H9 (cell line): Measurements from ENCODE around the gene PPP5C. TPM values are rescaled to one million over a fixed set of nuclear protein-coding genes. Genes with fewer than 3 reads are reported as not detected.

Source experiments
- DNase-seq: peaks from one replicate; pipeline ENCODE4 v3.0.0-alpha.2; 2017
- H2AFZ ChIP-seq: one replicate; pipeline ENCODE4 v1.6.1; 2013; ENCODE audit warnings: mild to moderate bottlenecking, low read length, control low read depth, moderate library complexity
- H2AK5ac ChIP-seq: 2 replicates; pipeline ENCODE4 v1.6.1; 2013; ENCODE audit warnings: low read length, control low read depth, mixed read lengths; ENCODE audit not compliant: insufficient read length
- H2BK120ac ChIP-seq: one replicate; pipeline ENCODE4 v1.6.1; 2013; ENCODE audit warnings: low read depth, mild to moderate bottlenecking, low read length, control low read depth, inconsistent platforms; ENCODE audit not compliant: poor library complexity, severe bottlenecking
- H2BK12ac ChIP-seq: 2 replicates; pipeline ENCODE4 v1.6.1; 2013; ENCODE audit warnings: low read length, control low read depth, mixed read lengths, low read depth; ENCODE audit not compliant: insufficient read length
- H2BK15ac ChIP-seq: 2 replicates; pipeline ENCODE4 v1.6.1; 2013; ENCODE audit warnings: low read depth, low read length, control low read depth
- H2BK20ac ChIP-seq: one replicate; pipeline ENCODE4 v1.6.1; 2013; ENCODE audit warnings: low read depth, mild to moderate bottlenecking, low read length, control low read depth, inconsistent platforms; ENCODE audit not compliant: poor library complexity, severe bottlenecking
- H2BK5ac ChIP-seq: 2 replicates; pipeline ENCODE4 v1.6.1; 2013; ENCODE audit warnings: low read length, control low read depth, mixed read lengths; ENCODE audit not compliant: insufficient read length
- H3K14ac ChIP-seq: 2 replicates; pipeline ENCODE4 v1.6.1; 2013; ENCODE audit warnings: low read length, control low read depth; ENCODE audit not compliant: insufficient read depth
- H3K18ac ChIP-seq: 2 replicates; pipeline ENCODE4 v1.6.1; 2013; ENCODE audit warnings: low read depth, mild to moderate bottlenecking, mixed read lengths, low read length, control low read depth; ENCODE audit not compliant: insufficient read length
- H3K23ac ChIP-seq: 2 replicates; pipeline ENCODE4 v1.6.1; 2013; ENCODE audit warnings: low read length, control low read depth, mixed read lengths, low read depth; ENCODE audit not compliant: insufficient read length
- H3K23me2 ChIP-seq: 2 replicates; pipeline ENCODE4 v1.6.1; 2013; ENCODE audit warnings: low read depth, mild to moderate bottlenecking, mixed read lengths, low read length, control low read depth; ENCODE audit not compliant: insufficient read length, poor library complexity, severe bottlenecking
- H3K27ac ChIP-seq: 2 replicates; pipeline ENCODE4 v1.5.1; 2013; ENCODE audit warnings: low read length, control low read depth, mixed read lengths, low read depth; ENCODE audit not compliant: insufficient read length
- H3K27me3 ChIP-seq: 2 replicates; pipeline ENCODE4 v1.6.1; 2013; ENCODE audit warnings: low read length, control low read depth, inconsistent platforms; ENCODE audit not compliant: insufficient read depth
- H3K4ac ChIP-seq: 2 replicates; pipeline ENCODE4 v1.6.1; 2013; ENCODE audit warnings: low read depth, mild to moderate bottlenecking, control low read depth, inconsistent platforms, low read length, moderate library complexity
- H3K4me1 ChIP-seq: 2 replicates; pipeline ENCODE4 v1.6.1; 2013; ENCODE audit warnings: low read length, control low read depth, inconsistent platforms; ENCODE audit not compliant: insufficient read depth
- H3K4me2 ChIP-seq: 2 replicates; pipeline ENCODE4 v1.6.1; 2013; ENCODE audit warnings: low read length, control low read depth, mixed read lengths; ENCODE audit not compliant: insufficient read length, insufficient read depth
- H3K56ac ChIP-seq: 2 replicates; pipeline ENCODE4 v1.6.1; 2013; ENCODE audit warnings: low read depth, mild to moderate bottlenecking, mixed read lengths, low read length, control low read depth; ENCODE audit not compliant: insufficient read length
- H3K79me1 ChIP-seq: 2 replicates; pipeline ENCODE4 v1.6.1; 2013; ENCODE audit warnings: low read depth, mild to moderate bottlenecking, moderate library complexity, low read length, control low read depth, inconsistent platforms; ENCODE audit not compliant: insufficient read depth, poor library complexity, severe bottlenecking
- H3K79me2 ChIP-seq: 2 replicates; pipeline ENCODE4 v1.6.1; 2013; ENCODE audit warnings: low read length, control low read depth, inconsistent platforms; ENCODE audit not compliant: insufficient read depth
- H3K9ac ChIP-seq: 2 replicates; pipeline ENCODE4 v1.6.1; 2013; ENCODE audit warnings: low read length, control low read depth, mixed read lengths; ENCODE audit not compliant: insufficient read length; ENCODE audit errors: extremely low read depth
- H3K9me3 ChIP-seq: one replicate; pipeline ENCODE4 v1.6.1; 2013; ENCODE audit warnings: low read depth, low read length, inconsistent platforms; ENCODE audit not compliant: control insufficient read depth
- H3T11ph ChIP-seq: one replicate; pipeline ENCODE4 v1.6.1; 2013; ENCODE audit warnings: mild to moderate bottlenecking, low read length, control low read depth, inconsistent platforms
- H4K20me1 ChIP-seq: one replicate; pipeline ENCODE4 v1.6.1; 2013; ENCODE audit not compliant: control insufficient read depth, insufficient read length, insufficient read depth
- H4K5ac ChIP-seq: 2 replicates; pipeline ENCODE4 v1.6.1; 2013; ENCODE audit warnings: low read depth, mild to moderate bottlenecking, mixed read lengths, low read length, control low read depth; ENCODE audit not compliant: insufficient read length
- H4K8ac ChIP-seq: replicated peaks from 2 replicates; pipeline ENCODE4 v1.6.1; 2013; ENCODE audit warnings: low read length, control low read depth, mixed read lengths, low read depth; ENCODE audit not compliant: insufficient read length
- H4K91ac ChIP-seq: 2 replicates; pipeline ENCODE4 v1.6.1; 2013; ENCODE audit warnings: low read depth, mild to moderate bottlenecking, moderate library complexity, mixed read lengths, low read length, control low read depth; ENCODE audit not compliant: insufficient read length
- H3K27ac Mint-ChIP-seq, 3 experiments: 2 replicates in 2 of 3; 3 replicates in 1 of 3; pipeline ENCODE4 v1.8.0; 2020 to 2021; ENCODE audit warnings: mixed read lengths in 3 of 3, mild to moderate bottlenecking in 1 of 3, moderate library complexity in 1 of 3
- H3K27me3 Mint-ChIP-seq: 2 replicates; pipeline ENCODE4 v1.8.0; 2021; ENCODE audit warnings: low read depth, mild to moderate bottlenecking, moderate library complexity, mixed read lengths
- H3K36me3 Mint-ChIP-seq, 3 experiments: 2 replicates in 2 of 3; 3 replicates in 1 of 3; pipeline ENCODE4 v1.8.0; 2020 to 2021; ENCODE audit warnings: low read depth in 3 of 3, mixed read lengths in 3 of 3; ENCODE audit not compliant: insufficient read depth in 1 of 3
- H3K4me1 Mint-ChIP-seq, 2 experiments: 2 replicates each; pipeline ENCODE4 v1.8.0; 2020; ENCODE audit warnings: mixed read lengths in 2 of 2
- H3K4me3 Mint-ChIP-seq, 2 experiments: 2 replicates in 1 of 2; 3 replicates in 1 of 2; pipeline ENCODE4 v1.8.0; 2020 to 2021; ENCODE audit warnings: mild to moderate bottlenecking in 2 of 2, mixed read lengths in 2 of 2, moderate library complexity in 1 of 2
- H3K9me3 Mint-ChIP-seq, 2 experiments: 2 replicates in 1 of 2; 3 replicates in 1 of 2; pipeline ENCODE4 v1.8.0; 2020; ENCODE audit warnings: mild to moderate bottlenecking in 2 of 2, mixed read lengths in 2 of 2, moderate library complexity in 1 of 2
- WGBS: extraction: QIAGEN DNeasy Blood & Tissue Kit; methylation state at CpG from one replicate; pipeline ENCODE4 v1.1.7; 2013; ENCODE audit warnings: missing lambda C conversion rate, low lambda C conversion rate, mixed read lengths; ENCODE audit not compliant: insufficient read length; ENCODE audit errors: extremely low coverage; 5-methylcytosine and 5-hydroxymethylcytosine counted together
- total RNA-seq: library from RNA; stranded (reverse); gene quantifications from 2 replicates; pipeline ENCODE4 v1.2.1, GENCODE V29; 2021
- TF ChIP-seq, protein P1 (sequence below): fragments of 200-600 bp; sonication (generic); conservative IDR thresholded peaks from 3 replicates; pipeline ENCODE4 v1.8.0; 2021; ENCODE audit warnings: antibody characterized with exemption, mild to moderate bottlenecking

Gene PPP5C
- total RNA-seq, 1 experiment from 2014 or later = 108 TPM

DNA sequence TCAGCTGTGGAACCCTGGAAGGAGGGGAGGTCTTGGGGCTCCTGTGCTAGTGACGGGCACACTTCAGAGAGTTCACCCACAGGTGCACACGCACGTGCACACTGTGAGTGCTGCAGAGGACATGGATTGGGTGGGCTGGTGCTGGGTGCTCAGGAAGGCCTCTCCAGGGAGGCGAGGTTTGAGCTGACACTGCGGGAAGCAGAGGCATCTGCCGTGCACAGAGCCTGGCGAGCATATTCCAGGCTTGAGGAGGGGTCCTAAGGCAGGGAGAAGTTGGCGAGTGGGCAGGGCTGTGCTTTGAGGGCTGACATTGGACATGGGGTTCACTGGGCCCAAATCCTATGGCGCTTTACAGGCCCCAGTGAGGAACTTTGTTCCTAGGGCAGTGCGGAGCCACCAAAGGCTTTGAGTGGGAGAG lies 40.8 kb downstream of the PPP5C start:
- Histone ChIP-seq H3K23ac (no peak overlapping the region), H4K20me1 (no peaks in the 10 kb centered on the region), H3K14ac (no peak overlapping the region), H2BK15ac (no peak overlapping the region), H3K18ac (no peak overlapping the region), H4K8ac (no peak overlapping the region), H3K56ac (no peak overlapping the region), H3K79me1 (no peaks in the 10 kb centered on the region), H3K9me3 (no peaks in the 10 kb centered on the region), H2BK12ac (no peak overlapping the region), H4K91ac (no peak overlapping the region), H2BK20ac (no peak overlapping the region), H2AFZ (no peak overlapping the region), H3K23me2 (no peaks in the 10 kb centered on the region), H3K27me3 (no peaks in the 10 kb centered on the region), H3K4me2 (no peak overlapping the region), H4K5ac (no peak overlapping the region), H2BK5ac (no peak overlapping the region), H3K4ac (no peak overlapping the region), H2BK120ac (no peak overlapping the region), H3T11ph (no peak overlapping the region), H2AK5ac (no peak overlapping the region), H3K4me1 (no peaks in the 10 kb centered on the region), H3K27ac (no peak overlapping the region), H3K79me2 (no peaks in the 10 kb centered on the region), H3K9ac (no peak overlapping the region)
- Mint-ChIP-seq H3K4me3 (no peak overlapping the region), H3K9me3 (peaks cover 2 to 5% of the 10 kb centered on the region in 2 experiments; a peak in 2 of 5 replicates), H3K27me3 (no peaks in the 10 kb centered on the region), H3K27ac (no peak overlapping the region), H3K36me3 (peaks cover 55 to 86% (median 75%) of the 10 kb centered on the region in 3 experiments), H3K4me1 (peaks cover 4 to 17% of the 10 kb centered on the region in 2 experiments; a peak in 3 of 4 replicates)
- DNase-seq = no peak
- TF ChIP-seq, protein P1, sequence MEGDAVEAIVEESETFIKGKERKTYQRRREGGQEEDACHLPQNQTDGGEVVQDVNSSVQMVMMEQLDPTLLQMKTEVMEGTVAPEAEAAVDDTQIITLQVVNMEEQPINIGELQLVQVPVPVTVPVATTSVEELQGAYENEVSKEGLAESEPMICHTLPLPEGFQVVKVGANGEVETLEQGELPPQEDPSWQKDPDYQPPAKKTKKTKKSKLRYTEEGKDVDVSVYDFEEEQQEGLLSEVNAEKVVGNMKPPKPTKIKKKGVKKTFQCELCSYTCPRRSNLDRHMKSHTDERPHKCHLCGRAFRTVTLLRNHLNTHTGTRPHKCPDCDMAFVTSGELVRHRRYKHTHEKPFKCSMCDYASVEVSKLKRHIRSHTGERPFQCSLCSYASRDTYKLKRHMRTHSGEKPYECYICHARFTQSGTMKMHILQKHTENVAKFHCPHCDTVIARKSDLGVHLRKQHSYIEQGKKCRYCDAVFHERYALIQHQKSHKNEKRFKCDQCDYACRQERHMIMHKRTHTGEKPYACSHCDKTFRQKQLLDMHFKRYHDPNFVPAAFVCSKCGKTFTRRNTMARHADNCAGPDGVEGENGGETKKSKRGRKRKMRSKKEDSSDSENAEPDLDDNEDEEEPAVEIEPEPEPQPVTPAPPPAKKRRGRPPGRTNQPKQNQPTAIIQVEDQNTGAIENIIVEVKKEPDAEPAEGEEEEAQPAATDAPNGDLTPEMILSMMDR = no peak
- WGBS = no CpG with 5 or more reads among the region's 10 CpGs
